ENCODE data around the gene KCTD1. TPM values are rescaled to one million over a fixed set of nuclear protein-coding genes. Genes with fewer than 3 reads are reported as not detected.

KCTD1 gene
- total RNA-seq, 1 donor from 2014 or later, result 29.5 TPM

DNA sequence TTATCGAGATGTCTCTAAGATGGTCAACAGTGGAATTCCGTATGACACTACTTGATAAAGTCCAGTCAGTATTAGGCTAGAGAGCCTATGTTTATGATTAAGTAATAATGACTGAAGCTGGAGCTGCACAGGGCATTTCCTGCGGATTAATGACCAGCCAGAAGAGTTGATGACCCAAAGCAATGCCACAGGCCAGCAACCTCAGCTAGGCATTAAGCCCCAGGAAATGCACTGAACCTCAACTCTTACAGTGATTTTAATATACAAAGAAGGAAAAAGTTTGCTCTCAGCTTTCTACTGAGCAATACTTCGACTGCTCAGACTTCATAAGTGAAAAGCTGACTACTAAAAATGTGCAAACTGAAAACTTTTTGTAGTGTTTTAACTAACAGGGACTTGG lies 3.9 kb downstream of the KCTD1 start:
- Mint-ChIP-seq H3K27me3 (peaks cover 10% of the 10 kb centered on the region), H3K27ac (peak overlapping the region; percentile 20), H3K9me3 (ENCODE audit: low read depth) (no peaks in the 10 kb centered on the region), H3K4me1 (ENCODE audit: low read depth) (peaks cover 47% of the 10 kb centered on the region), H3K4me3 (ENCODE audit: low read depth) (peak overlapping the region; percentile 83), H3K36me3 (ENCODE audit: insufficient read depth) (peaks cover 3% of the 10 kb centered on the region)
- TF ChIP-seq, protein P1, sequence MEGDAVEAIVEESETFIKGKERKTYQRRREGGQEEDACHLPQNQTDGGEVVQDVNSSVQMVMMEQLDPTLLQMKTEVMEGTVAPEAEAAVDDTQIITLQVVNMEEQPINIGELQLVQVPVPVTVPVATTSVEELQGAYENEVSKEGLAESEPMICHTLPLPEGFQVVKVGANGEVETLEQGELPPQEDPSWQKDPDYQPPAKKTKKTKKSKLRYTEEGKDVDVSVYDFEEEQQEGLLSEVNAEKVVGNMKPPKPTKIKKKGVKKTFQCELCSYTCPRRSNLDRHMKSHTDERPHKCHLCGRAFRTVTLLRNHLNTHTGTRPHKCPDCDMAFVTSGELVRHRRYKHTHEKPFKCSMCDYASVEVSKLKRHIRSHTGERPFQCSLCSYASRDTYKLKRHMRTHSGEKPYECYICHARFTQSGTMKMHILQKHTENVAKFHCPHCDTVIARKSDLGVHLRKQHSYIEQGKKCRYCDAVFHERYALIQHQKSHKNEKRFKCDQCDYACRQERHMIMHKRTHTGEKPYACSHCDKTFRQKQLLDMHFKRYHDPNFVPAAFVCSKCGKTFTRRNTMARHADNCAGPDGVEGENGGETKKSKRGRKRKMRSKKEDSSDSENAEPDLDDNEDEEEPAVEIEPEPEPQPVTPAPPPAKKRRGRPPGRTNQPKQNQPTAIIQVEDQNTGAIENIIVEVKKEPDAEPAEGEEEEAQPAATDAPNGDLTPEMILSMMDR (IDR thresholded peaks at IDR 0.05; ENCODE audit: unreplicated experiment), result no peak
- DNase-seq (ENCODE audit: low spot score, unreplicated experiment), result no peak

DNA sequence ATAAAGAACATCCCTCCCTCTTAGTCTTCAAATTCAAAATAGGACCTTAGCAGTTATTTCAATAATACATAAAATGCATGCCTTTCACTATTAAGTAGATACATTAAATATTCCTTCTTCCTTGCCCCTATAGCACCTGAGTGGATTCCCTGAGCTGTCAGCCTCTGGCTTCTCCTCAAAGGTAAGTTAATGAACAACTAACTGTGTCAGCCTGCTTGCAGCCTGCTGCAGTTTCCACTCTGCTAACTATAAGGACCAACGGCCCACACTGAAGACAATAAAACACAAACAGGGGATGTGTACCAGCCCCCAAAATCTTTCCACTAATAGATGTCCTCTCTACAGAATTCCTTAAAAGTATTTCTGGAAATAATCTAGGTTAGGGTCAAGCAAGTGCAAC lies 5.0 kb downstream of the KCTD1 start:
- Mint-ChIP-seq H3K4me3 (ENCODE audit: low read depth) (peak overlapping the region; percentile 47), H3K4me1 (ENCODE audit: low read depth) (peaks cover 47% of the 10 kb centered on the region), H3K27me3 (peaks cover 10% of the 10 kb centered on the region), H3K36me3 (ENCODE audit: insufficient read depth) (peaks cover 3% of the 10 kb centered on the region), H3K27ac (no peak overlapping the region), H3K9me3 (ENCODE audit: low read depth) (no peaks in the 10 kb centered on the region)
- no peak for DNase-seq (ENCODE audit: low spot score, unreplicated experiment)
- TF ChIP-seq, protein P1 (IDR thresholded peaks at IDR 0.05; ENCODE audit: unreplicated experiment), result no peak

DNA sequence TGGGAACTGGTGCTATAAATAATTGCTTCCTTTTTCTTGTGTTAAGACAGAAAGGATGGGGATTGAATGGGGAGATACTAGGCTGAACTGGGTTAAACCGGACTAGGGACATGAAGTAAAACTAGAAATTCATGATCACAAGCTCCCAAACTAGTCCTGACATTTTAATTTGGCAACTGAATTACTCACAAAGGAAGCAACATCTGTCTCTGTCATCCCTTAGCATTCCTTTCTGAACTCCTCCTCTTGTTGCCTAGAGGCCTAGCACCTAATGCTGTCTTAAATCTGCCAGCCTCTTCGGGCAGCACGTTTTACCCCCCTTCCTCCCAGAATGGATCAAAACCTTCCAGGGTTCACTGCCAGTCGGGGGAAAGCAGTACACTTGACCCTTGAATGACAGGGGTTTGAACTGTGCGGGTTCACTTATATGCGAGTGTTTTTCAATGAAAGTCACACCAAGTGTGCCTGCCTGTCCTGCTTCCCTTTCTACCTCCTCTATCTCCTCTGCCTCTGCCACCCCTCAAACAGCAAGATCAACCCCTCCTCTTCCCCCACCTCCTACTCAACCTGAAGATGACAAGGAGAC lies 8.2 kb downstream of the KCTD1 start:
- no peaks in the 10 kb centered on the region for H3K27me3 Mint-ChIP-seq
- H3K36me3 Mint-ChIP-seq (ENCODE audit: insufficient read depth), result peaks cover 1% of the 10 kb centered on the region
- no peak overlapping the region for H3K27ac Mint-ChIP-seq
- H3K4me3 Mint-ChIP-seq (ENCODE audit: low read depth), result no peak overlapping the region
- no peak for DNase-seq (ENCODE audit: low spot score, unreplicated experiment)
- peaks cover 31% of the 10 kb centered on the region for H3K4me1 Mint-ChIP-seq (ENCODE audit: low read depth)
- no peaks in the 10 kb centered on the region for H3K9me3 Mint-ChIP-seq (ENCODE audit: low read depth)
- TF ChIP-seq, protein P1 (IDR thresholded peaks at IDR 0.05; ENCODE audit: unreplicated experiment), result no peak

DNA sequence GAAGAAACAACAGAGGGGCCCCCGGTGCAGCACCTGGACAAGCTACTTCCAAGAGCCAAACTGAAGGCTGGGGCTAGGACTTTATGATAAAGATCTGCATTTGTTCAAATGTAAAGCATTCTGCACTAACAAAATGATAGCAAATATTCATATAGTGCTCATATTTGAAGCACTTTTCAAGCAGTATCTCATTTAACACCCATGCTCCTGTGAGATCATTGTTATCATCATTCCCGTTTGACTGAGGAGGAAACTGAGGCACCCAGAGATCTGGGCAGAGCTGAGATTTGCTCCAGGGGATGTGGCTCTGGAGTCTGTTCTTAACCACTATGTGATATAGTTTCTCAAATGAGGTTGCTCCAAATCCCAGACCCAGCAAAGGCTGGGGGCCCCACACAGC lies 9.8 kb downstream of the KCTD1 start:
- DNase-seq (ENCODE audit: low spot score, unreplicated experiment), result no peak
- H3K27ac Mint-ChIP-seq, result no peak overlapping the region
- TF ChIP-seq, protein P1 (IDR thresholded peaks at IDR 0.05; ENCODE audit: unreplicated experiment), result no peak
- no peaks in the 10 kb centered on the region for H3K27me3 Mint-ChIP-seq
- no peak overlapping the region for H3K4me3 Mint-ChIP-seq (ENCODE audit: low read depth)
- peaks cover 1% of the 10 kb centered on the region for H3K36me3 Mint-ChIP-seq (ENCODE audit: insufficient read depth)
- H3K9me3 Mint-ChIP-seq (ENCODE audit: low read depth), result no peaks in the 10 kb centered on the region
- H3K4me1 Mint-ChIP-seq (ENCODE audit: low read depth), result peaks cover 17% of the 10 kb centered on the region

DNA sequence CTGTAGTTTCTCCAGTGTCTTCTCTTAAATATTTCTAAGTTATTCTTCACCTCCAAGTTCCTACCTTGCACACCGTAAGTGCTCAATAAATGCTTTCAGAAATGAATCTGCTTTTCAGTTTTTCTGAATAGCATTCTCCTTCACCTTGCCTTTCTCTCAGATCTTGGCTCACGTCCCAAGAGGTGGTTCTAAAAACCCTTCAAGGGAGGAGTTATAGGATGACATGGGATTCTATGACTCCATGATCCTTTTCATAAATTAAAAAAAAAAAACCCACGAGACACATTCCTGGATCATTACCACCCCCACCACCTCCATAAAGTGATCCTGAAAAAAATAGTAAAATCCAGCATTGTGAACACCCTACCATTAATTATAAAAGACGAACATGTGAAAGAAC lies 11.7 kb downstream of the KCTD1 start:
- Mint-ChIP-seq H3K36me3 (ENCODE audit: insufficient read depth) (no peaks in the 10 kb centered on the region), H3K9me3 (ENCODE audit: low read depth) (no peaks in the 10 kb centered on the region), H3K27ac (no peak overlapping the region), H3K27me3 (no peaks in the 10 kb centered on the region), H3K4me3 (ENCODE audit: low read depth) (no peak overlapping the region), H3K4me1 (ENCODE audit: low read depth) (peaks cover 8% of the 10 kb centered on the region)
- no peak for DNase-seq (ENCODE audit: low spot score, unreplicated experiment)
- TF ChIP-seq, protein P1 (IDR thresholded peaks at IDR 0.05; ENCODE audit: unreplicated experiment), result no peak

All from progenitor cell of endocrine pancreas (in vitro differentiated cells).